NCI-H1048 (cell line): ENCODE data around the gene KDM6A.
A peak's percentile ranks its signal among the peaks of the same experiment; 100 is the strongest.
"Not testable (repeated sequence)": the region's sequence is repeated elsewhere in the genome, so short reads cannot be mapped to it uniquely, and the experiment has no call there.

ENCODE experiments used
- DNase-seq: peaks from one replicate; lab custom pipeline; 2025; lab: John Stamatoyannopoulos, UW

The KDM6A gene

DNA sequence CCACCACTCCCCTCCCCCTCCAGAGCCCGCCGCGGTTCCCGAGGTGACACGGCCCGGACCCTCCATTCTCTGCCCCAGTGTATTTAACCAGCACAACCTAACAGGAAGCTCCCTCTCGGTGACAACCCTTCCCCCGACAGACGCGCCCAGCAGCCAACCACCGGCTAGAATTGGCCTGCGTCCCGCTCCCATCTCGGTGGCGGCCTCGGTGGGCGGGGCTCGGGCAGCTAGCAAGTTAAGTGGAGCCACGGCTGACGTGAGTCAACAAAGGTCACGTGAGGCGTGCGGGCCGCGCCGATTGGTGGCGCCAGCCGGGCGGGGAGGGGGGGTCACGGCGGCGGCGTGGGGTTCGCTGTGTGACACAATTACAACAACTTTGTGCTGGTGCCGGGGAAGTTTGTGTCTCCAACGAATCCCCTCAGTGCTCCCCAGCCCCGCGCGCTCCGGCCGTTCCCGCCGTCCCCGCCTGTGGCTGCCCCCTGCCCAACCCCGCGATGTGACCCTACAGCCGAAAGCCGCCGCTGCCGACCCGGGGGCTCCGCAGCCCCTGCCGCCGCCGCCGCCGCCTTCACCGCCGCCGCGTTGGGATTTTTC, at the start of gene KDM6A:
Gene KDM6A, plus strand, starts transcription at position 368 of the 594 bp plus-strand sequence. CDS start 364 bp downstream, outside the sequence.
- DNase-seq = peak; percentile 98

DNA sequence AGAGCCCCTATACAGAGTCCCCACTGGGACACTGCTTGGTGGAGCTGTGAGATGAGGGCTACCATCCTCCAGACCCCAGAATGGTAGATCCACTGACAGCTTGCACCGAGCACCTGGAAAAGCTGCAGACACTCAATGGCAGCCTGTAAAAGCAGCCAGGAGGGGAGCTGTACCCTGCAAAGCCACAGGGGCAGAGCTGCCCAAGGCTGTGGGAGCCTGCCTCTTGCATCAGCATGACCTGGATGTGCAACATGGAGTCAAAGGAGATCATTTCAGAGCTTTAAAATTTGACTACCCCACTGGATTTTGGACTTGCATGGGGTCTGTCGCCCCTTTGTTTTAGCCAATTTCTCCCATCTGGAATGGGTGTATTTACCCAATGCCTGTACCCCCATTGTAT, 49.8 kb upstream of the KDM6A start:
- DNase-seq = not testable (repeated sequence)

DNA sequence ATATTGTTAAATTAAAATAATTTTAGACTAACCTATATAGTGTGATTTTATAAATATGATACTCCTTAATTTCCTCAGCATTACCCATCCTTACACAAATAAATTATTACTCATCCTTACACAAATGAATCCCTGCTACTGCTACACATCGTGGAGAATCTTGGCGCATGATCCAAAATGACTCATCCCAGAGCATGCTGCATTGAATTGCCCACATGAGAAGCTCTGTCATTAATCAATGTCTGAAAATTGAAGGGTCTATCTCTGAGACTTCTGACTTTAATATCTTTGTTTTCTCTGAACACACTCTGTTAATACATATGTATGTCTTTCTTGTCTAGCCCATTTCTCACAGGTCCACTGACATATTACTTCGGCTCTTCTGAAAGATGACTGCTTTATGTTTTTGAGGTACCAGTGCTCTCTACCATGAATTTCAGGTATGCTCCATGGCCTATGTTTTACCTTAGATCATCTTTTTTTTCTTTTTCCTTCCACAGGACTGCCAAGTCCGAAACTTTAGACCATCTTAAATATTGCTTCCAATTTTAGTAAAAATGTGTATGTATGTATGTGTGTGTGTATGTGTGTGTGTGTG, 44.9 kb upstream of the KDM6A start:
- no peak for DNase-seq

DNA sequence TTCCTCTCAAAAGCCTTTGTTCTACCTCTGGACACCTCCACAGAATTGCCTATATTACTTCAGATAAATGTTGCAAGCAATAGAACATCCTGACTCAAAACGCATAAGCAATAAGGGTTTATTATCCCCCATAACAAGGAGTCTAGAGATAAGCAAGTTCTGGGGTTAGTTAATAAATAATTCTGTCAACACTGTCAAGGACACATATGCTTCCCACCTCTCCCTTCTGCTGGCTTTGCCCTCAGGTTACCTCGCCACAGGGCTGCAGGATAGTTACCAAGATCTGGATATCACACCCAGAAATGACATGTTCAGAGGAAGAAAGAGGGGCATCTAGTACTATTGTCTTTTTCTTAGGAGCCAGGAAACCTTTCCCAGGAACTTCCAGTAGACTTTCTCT, 43.2 kb upstream of the KDM6A start:
- DNase-seq = no peak

DNA sequence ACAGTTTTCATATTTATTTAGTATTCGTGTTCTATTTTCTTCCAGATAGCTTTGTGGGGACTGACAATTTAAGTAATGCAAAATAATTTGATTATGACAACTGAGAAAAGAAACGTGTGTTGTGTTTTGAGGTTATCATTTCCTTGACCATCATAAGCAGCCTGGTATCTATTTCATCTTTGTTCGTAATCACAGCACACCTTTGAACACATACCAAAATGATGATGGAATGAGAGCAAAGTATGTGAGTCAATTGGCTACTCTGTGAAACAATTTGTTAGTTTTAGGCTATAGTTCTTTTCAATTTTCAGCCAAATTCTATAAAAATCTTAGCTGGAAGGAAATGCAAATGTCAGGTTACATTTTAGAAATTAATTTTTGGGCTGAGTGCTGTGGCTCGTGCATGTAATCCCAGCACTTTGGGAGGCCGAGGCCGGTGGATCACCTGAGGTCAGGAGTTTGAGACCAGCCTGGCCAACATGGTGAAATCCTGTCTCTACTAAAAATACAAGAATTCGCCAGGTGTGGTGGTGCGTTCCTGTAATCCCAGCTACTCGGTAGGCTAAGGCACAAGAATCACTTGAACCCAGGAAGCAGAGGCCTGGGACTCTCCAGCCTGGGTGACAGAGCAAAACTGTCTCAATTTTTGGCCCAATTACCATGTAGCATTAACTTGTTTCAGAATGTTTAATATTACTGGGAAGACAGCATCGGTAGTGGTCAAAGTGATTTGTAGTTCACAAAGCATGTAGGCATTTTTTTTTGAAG, 30.3 kb upstream of the KDM6A start:
- DNase-seq = no peak

DNA sequence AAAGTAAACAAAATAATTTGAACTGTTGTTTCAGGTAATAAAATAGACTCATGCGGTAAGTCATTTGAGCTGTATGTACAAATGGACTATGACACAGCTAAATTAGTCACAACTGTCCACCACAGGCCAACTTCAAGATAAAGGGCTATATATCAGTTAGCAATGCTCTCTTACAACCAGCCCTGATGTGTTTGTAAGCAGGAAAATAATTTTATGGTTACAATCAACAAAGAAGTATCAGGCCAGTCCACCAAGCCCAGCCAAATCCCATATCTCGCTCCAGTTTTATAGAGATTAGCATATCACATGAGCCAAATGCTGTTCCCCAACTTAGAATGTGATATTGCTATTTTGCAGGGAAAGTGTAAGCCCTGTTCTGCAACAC, 29.7 kb upstream of the KDM6A start:
- DNase-seq = no peak

DNA sequence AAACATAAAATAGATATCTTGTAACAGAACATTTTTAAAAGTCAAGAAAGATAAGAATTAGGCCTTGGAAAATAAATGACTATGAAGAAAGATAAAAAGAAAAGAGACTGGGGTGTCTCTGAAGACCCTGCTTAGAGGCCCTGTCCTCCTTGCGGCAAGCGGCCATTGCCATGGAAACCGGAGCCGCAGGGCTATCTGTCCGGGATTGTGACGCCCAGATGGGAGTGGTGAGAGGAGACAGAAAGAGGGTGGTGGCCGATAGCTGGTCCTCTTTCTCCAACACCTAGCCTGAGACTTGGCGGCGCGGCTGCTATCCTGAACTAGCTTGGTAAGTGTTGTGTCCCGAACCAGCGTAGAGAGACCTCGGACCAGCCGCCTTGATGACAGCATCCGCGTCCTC, 29.2 kb upstream of the KDM6A start, which contains the start of gene DUSP21:
Gene DUSP21, plus strand, starts transcription at position 269 of the 400 bp plus-strand sequence. Its CDS starts 112 bp downstream, at position 381.
- DNase-seq = no peak

DNA sequence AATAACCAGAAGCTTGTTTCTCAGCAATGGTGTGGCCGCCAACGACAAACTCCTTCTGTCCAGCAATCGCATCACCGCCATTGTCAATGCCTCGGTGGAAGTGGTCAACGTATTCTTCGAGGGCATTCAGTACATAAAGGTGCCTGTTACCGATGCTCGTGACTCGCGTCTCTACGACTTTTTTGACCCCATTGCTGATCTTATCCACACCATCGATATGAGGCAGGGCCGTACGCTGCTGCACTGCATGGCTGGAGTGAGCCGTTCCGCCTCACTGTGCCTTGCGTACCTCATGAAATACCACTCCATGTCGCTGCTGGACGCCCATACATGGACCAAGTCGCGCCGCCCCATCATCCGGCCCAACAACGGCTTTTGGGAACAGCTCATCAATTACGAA, 28.8 kb upstream of the KDM6A start:
- no peak for DNase-seq

DNA sequence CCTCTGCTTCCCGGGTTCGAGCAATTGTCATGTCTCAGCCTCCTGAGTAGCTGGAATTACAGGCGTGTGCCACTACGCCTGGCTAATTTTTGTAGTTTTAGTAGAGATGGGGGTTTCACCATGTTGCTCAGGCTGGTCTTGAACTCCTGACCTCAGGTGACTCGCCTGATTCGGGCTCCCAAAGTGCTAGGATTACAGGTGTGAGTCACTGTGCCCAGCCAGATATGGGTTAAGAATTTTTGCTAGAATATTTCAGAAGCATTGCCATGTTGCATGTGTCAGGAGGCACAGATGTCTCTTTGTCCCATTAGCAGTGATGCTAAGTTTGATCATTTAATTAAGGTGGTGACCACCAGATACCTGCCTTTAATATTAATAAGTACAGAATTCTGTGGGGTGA, 22.1 kb upstream of the KDM6A start:
- not testable (repeated sequence) for DNase-seq

DNA sequence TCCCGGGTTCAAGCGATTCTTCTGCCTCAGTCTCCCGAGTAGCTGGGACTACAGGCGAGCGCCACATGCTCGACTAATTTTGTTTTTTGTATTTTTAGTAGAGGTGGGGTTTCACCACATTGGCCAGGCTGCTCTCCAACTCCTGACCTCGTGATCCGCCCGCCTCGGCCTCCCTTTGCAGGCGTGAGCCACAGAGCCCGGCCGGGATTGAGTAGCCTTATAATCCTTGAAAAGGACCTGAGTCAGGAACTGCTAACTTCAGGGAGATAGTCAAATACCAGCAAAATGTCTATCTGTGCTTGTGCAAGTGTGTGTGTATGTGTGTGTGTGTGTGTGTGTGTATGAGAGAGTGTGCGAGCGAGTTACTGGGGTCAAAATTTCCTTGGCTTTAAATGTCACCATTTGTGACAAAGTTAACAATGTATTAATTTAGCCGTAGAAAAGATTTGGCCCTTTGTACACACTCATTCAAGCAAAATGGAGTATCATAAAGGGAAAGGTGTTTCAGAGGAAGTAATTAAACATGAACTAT, 1.8 kb upstream of the KDM6A start:
- DNase-seq = no peak

DNA sequence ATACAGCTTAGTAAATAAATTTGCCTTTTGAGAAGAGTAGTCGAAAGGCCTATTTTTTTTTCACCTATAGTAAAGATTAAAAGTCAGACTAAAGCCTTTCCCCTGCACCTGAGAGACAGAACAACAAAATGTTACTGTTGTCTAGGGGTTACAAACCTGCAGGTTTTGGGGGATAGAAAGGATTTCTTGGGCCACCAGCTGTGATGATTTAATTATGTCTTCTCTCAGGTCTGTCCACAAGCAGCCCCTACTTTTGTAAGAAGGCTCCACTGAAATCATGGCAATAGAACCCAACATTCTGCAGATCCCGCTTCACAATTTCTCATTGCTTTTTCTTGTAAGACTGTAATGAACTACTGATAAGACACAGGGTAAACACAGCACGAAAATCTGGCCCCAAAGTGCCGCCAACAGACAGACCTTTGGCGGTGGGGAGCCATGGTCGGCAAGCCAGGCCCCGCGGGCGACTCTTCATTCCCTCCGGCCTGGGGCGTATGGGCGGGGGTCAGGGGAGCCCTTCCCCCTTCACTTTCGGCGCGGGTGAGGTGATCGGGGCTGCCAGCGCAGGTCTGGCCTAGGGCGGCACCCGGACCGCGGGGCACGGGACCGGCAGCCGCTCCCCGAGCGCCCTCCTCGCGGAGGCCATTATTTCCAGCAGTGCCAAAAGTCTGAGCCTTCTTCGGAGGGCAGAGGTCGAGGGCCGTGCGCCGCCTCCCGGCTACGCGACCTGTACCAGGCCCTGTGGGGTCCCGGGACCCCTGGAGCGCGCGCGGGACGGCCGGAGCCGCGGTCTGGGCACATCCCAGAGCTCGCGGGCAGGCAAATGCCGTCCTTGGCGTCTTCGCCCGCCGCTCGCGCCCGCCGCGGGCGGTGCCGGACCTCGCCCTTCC, 812 bp upstream of the KDM6A start:
- no peak for DNase-seq

DNA sequence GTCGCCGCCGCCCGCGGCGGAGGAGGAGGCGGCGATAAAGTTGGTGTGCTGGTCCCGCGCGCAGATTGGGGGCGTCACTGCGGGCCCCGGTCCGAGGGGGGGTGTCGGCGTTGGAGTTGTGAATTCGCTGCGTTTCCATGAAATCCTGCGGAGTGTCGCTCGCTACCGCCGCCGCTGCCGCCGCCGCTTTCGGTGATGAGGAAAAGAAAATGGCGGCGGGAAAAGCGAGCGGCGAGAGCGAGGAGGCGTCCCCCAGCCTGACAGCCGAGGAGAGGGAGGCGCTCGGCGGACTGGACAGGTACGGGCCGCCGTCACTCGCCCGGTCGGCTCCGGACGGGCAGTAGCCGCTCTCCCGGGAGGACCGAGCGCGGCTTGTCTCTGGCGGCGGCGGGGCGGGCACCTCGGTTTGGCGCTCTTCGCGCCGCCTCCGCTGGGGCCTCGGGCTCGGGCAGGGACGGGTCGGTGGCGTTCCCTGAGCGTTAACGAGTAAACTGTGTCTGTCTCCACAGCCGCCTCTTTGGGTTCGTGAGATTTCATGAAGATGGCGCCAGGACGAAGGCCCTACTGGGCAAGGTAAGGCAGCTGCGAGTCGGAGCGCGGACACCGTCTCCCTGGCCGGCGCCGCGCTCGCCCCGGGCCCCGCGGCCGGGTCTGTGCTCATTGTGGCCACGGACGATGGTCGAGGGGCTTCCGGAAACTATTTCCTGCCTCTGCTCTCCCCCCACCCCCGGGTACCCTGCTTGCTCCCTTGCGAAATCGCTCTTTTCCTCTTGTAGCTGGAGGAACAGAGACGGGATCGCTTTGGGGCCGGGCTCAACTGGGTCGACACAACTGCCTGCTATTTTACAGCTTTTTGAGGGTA, 658 bp downstream of the KDM6A start:
- DNase-seq = peak; percentile 7

DNA sequence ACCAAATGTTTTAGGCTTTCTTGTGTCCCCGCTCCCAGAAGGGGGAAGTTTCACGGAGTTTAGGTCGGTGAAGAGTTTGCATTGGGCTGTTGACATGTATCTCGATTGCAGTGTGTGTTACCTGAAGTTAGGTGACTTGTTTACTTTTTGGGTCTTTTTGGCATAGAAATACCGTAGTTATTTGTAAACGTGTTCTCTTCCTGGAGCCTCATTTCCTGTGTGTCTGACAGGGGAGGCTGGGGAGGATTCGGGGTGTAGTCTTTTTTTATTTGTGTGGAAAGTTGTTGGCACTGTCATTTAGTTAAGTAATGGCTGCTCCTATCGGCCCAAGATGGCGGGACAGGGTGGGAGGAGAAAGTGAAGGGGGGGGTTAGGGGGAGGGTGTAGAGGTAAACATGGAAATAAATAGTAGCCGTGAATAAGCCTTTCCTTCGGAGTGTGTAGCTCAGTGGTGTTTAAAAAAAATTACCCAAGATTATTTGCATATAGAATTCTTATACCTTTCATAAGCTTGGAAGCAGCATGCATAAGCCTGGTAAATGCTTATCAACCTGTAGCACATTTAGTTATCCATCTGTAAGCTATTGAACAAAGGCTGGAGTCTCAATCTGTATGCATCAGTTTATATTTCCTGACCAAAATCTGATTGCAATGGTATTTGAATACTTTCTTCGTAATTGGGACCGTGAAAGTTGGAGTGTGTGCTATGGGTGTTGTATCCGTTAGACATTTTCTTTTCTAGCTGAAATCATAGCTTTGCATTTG, 1.6 kb downstream of the KDM6A start:
- DNase-seq = peak; percentile 3

DNA sequence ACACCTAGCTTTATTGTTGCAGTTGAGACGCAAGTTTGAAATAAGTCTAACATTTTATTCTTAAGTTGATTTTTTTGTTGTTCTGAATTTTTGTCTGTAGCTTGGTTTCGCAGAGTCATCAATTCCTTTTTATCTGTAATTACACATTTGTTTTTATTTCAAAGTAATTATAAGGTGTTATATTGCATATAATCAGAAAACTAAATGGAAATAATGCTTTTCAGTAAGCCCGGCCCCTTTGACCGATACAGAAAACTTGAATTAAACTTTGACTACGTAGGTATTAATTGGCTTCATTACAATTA, 2.1 kb downstream of the KDM6A start:
- no peak for DNase-seq

DNA sequence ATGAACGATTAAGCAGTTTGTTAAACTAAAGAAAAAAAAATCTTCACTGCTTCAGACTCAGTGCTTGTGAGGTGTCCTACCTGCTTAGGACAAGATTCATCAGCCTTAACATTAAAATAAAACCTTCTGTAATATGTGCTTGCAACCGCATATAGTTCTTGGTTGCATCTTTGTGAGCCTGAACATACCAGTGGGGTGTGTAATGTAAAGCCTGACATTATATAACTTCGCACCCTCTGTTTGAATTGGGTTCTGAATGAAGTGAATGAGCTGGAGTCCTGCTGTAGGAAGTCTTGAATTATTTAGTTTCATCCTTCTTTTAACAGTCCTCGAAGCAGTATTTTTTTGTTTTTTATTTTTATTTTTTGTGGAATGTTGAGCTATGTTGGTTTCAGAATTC, 3.1 kb downstream of the KDM6A start:
- no peak for DNase-seq

DNA sequence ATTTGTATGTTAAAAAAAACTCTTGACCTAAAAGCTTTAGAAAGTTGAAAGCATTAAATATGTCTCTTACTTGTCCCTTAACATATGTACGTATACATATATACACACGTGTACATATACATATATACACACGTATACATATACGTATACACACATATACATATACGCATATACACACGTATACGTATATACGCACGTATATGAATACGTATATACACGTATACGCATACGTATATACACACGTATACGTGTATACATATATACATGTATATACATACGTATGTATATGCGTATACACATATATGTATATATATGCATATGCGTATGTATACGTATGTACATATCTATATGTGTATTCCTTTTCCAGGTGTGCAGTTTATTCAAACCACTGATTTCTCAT, 3.8 kb downstream of the KDM6A start:
- DNase-seq = no peak

DNA sequence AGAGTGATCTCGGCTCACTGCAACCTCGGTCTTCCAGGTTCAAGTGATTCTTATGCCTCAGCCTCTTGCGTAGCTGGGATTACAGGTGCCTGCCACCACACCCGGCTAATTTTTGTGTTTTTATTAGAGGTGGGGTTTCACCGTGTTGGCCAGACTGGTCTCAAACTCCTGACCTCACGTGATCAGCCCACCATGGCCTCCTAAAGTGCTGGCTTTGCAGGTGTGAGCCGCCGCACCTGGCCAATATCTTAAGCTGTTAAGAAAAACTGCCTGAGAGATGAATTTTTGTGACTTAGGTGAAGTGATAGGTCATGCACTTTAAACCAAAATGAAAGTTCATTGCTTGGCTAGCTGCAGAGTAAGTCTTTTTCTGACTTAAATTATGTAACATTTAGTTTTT, 5.8 kb downstream of the KDM6A start:
- DNase-seq = no peak

DNA sequence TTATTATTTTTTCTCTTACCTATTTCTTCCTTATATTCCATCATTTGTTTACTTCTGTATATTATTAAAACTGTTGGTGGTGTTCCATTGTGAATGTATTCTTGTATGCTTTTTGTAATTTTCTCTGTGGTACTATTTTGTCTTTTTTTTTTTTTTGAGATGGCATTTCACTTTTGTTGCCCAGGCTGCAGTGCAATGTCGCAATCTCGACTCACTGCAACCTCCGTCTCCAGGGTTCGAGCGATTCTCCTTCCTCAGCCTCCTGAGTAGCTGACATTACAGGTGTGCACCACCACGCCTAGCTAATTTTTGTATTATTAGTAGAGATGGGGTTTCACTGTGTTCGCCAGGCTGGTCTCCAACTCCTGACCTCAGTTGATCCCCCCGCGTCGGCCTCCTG, 8.6 kb downstream of the KDM6A start:
- DNase-seq = no peak

DNA sequence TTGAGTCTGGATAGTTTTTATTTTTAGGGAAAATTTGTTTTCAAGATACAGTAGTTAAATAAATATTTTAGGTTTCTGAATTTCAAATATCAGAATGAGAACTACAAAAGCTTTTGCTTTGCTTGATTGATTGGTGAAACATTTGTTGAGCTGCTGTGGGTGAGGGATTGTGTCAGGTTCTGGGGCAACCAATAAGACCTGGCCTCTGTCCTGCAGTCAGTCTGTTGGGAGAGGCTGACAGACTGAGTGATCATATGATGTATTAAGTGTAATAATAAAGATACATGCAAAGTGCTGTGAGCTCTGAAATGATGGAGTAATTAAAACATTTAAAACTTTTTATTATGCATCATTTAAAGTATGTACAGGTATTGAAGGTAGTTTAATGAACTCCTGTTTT, 9.6 kb downstream of the KDM6A start:
- no peak for DNase-seq

DNA sequence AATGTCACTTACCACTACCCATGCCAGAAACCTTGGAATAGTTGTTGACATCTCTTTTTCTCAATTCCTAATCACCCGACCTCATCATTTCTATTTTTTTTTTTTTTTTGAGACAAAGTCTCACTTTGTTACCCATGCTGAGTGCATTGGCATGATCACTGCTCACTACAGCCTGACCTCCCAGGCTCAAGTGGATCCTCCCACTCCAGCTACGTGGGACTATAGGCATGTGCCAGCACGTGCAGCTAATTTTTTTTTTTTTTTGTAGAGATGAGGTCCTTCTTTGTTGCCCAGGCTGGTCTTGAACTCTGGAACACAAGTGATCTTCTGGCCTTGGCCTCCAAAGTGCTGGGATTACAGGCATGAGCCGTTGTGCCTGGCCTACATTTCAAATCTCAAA, 12.0 kb downstream of the KDM6A start:
- no peak for DNase-seq

DNA sequence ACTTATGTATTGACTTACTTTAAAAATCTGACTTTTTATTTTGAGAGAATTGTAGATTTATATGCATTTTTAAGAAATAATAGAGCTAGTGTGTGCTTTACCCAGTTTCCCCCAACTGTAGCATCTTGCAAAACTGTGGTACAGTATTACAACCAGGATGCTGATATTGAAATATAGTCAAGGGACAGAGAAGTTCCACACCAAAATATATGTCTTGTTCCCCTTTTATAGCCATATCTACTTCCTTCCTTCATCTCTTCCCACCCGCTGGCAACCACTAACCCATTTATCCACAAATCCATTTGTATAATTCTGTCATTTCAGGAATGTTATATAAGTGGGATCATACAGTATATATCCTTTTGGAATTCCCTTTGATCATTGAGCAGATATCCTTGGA, 16.8 kb downstream of the KDM6A start:
- DNase-seq = no peak
